Measurements from ENCODE around the gene MUC2. TPM values are rescaled to one million over a fixed set of nuclear protein-coding genes. Genes with fewer than 3 reads are reported as not detected.

The MUC2 gene
- total and polyA plus RNA-seq, 2 of the 4 experiments (the other 2 are of a cell fraction), result not detected

DNA sequence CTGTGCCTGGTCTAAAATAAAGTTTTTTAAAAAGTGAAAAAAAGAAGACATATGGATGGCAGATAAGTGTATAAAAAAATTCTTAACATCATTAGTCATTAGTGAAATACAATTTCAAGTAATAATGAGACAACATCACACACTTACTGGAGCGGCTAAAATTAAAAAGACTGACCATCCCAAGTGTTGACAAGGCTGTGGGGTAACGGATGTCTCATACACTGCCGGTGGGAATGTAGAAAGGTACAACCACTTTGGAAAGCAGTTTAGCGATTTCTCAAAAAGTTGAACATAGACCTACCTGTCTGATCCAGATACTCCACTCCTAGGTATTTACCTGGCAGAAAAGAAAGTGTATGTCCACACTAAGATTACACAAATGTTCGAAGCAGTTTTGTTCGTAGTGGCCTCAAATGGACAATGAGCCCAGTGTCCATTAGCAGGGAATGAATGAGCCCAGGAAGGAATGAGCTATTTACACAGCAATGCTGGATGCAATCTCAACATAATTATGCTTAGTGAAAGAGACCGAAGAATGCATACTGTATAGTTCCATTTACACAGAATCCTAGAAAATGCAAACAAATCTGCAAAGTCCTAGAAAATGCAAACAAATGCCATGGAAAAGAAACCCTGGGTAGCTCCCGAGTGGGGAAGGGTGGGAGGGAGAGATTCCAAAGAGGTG, 6.7 kb upstream of the MUC2 start:
- Histone ChIP-seq H4K5ac (ENCODE audit: low read depth, low read length) (no peak overlapping the region), H3K27ac (ENCODE audit: insufficient read depth, low read length) (no peak overlapping the region), H3K4ac (ENCODE audit: low read depth, low read length) (no peak overlapping the region; the same call in 1 of the 2 replicates), H3K27me3 (ENCODE audit: control insufficient read depth, insufficient read depth, low read length) (peaks cover 4% of the 10 kb centered on the region), H3K9ac (ENCODE audit: low read depth, low read length) (no peak overlapping the region), H2BK120ac (ENCODE audit: low read depth, low read length) (no peak overlapping the region), H2BK20ac (ENCODE audit: low read depth, low read length) (no peak overlapping the region), H3K18ac (ENCODE audit: low read depth, low read length) (no peak overlapping the region; the same call in 1 of the 2 replicates), H3K23ac (ENCODE audit: low read depth, low read length) (no peak overlapping the region), H3K56ac (ENCODE audit: extremely low read depth, insufficient read depth, low read length) (no peak overlapping the region), H4K8ac (ENCODE audit: low read depth in 2 of 2, low read length in 2 of 2) (no peak overlapping the region), H3K14ac (replicated peaks; ENCODE audit: low read depth, low read length) (no peak overlapping the region), H2AK9ac (replicated peaks; ENCODE audit: low read depth, low read length, poor library complexity) (no peak overlapping the region), H4K20me1 (ENCODE audit: insufficient read depth, low read length) (no peaks in the 10 kb centered on the region), H2AK5ac (ENCODE audit: low read depth, low read length) (no peak overlapping the region), H3K4me2 (ENCODE audit: low read depth, low read length) (peak overlapping the region; percentile 53), H2BK5ac (ENCODE audit: low read depth, low read length, poor library complexity, severe bottlenecking) (no peak overlapping the region), H3K4me1 (ENCODE audit: control insufficient read depth, insufficient read depth, low read length) (peaks cover 5% of the 10 kb centered on the region), H4K91ac (ENCODE audit: insufficient read depth, low read depth, low read length) (no peak overlapping the region), H3K4me3 (ENCODE audit: insufficient read depth, low read depth, low read length) (no peak overlapping the region), H3K9me3 (ENCODE audit: control insufficient read depth, insufficient read depth, low read length) (no peaks in the 10 kb centered on the region), H3K36me3 (ENCODE audit: control insufficient read depth, insufficient read depth, low read length) (no peaks in the 10 kb centered on the region), H3K9me1 (ENCODE audit: insufficient read depth, low read length) (no peaks in the 10 kb centered on the region), H2BK15ac (ENCODE audit: low read depth, low read length) (no peak overlapping the region), H2AFZ (replicated peaks; ENCODE audit: low read length, poor library complexity) (no peak overlapping the region), H3K79me1 (ENCODE audit: low read depth in 1 of 2, low read length in 2 of 2) (no peaks in the 10 kb centered on the region)
- dilution Hi-C loops (cut with HindIII; ENCODE audit: low sequenced_read_pairs, unreplicated experiment), result no loop called here
- ChIA-PET POLR2A (ENCODE audit: unreplicated experiment) (no interaction called here), CTCF (interaction anchor here (0.5 kb wide), 1 partner anchor 310 kb away, joined by 5 read pairs; no protein-coding TSS in a partner anchor)
- in situ Hi-C loops (cut with MboI; ENCODE audit: low sequenced_read_pairs), result no loop called here
- TF ChIP-seq RCOR1 (IDR thresholded peaks at IDR 0.05; ENCODE audit: insufficient replicate concordance, low read length) (no peak), CHD1 (IDR thresholded peaks at IDR 0.05; ENCODE audit: low read depth, low read length) (no peak), NFE2L2 (IDR thresholded peaks at IDR 0.05; ENCODE audit: low read depth, low read length) (no peak), RFX5 (IDR thresholded peaks at IDR 0.05; ENCODE audit: low read depth, low read length) (no peak), MAFK (IDR thresholded peaks at IDR 0.05; ENCODE audit: low read depth, low read length) (no peak), MXI1 (IDR thresholded peaks at IDR 0.05; ENCODE audit: borderline replicate concordance, low read depth, low read length) (no peak), SMC3 (IDR thresholded peaks at IDR 0.05; ENCODE audit: low read depth, low read length) (no peak), POLR2A (IDR thresholded peaks at IDR 0.05; ENCODE audit: low read depth, low read length) (no peak), MAZ (IDR thresholded peaks at IDR 0.05; ENCODE audit: borderline replicate concordance, low read depth, low read length) (no peak)
- TF ChIP-seq, protein P1, sequence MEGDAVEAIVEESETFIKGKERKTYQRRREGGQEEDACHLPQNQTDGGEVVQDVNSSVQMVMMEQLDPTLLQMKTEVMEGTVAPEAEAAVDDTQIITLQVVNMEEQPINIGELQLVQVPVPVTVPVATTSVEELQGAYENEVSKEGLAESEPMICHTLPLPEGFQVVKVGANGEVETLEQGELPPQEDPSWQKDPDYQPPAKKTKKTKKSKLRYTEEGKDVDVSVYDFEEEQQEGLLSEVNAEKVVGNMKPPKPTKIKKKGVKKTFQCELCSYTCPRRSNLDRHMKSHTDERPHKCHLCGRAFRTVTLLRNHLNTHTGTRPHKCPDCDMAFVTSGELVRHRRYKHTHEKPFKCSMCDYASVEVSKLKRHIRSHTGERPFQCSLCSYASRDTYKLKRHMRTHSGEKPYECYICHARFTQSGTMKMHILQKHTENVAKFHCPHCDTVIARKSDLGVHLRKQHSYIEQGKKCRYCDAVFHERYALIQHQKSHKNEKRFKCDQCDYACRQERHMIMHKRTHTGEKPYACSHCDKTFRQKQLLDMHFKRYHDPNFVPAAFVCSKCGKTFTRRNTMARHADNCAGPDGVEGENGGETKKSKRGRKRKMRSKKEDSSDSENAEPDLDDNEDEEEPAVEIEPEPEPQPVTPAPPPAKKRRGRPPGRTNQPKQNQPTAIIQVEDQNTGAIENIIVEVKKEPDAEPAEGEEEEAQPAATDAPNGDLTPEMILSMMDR (conservative IDR thresholded peaks at IDR 0.05; ENCODE audit: low read depth, low read length), result no peak
- 80% methylated on average over 2 of the region's 8 CpGs; no CpG with 5 or more reads in 1 of the 2 experiments for WGBS, 2 experiments (ENCODE audit: extremely low coverage in 2 of 2, insufficient read length in 1 of 2)
- no TSS peak for BruUV-seq (replicated peaks)
- DNase-seq (no peak), ATAC-seq (ENCODE audit: low read depth) (peak; percentile 71)
- intact Hi-C loops (cut with micrococcal nuclease), result no loop called here

All from IMR-90 (cell line).